Stimulated activated CD8-positive, alpha-beta memory T cell treated with anti-CD3 and anti-CD28 coated beads, Interleukin-4, amount 100 ng/mL, for 4 hours (primary cell): ENCODE measurements around the gene KCNJ1.

ENCODE experiments used
- DNase-seq, 2 donors: peaks; one replicate each; pipeline ENCODE4 v3.0.0-alpha.2; 2020; ENCODE audit warnings: low read depth in 2 of 2, low spot score in 1 of 2

KCNJ1 gene

GRCh38 chr11:128882451-128882850 is 15.4 kb upstream of the KCNJ1 start:
- DNase-seq: no peak

GRCh38 chr11:128881221-128881620 is 14.1 kb upstream of the KCNJ1 start:
- no peak for DNase-seq

DNA sequence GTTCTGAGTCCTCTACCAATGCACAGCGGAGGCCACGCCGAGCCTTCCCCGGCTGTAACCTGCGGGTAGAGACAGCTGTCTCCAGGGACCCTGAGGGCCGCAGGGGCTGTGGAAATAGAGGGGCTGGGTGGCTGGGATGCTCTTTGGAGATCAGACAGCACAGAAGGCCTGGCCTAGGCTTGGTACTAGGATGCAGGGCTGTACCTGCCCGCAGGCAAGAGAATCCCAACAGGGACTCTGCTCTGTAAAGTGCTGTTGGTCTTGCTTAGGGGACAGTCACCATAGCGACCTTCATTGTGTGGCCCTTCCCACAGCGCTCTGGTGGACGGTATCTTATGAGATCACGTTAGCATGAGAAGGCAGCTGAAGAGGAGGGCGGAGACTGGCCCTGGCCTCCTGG is 12.7 kb upstream of the KCNJ1 start:
- DNase-seq: no peak

GRCh38 chr11:128878455-128878854 is 11.4 kb upstream of the KCNJ1 start:
- no peak for DNase-seq

DNA sequence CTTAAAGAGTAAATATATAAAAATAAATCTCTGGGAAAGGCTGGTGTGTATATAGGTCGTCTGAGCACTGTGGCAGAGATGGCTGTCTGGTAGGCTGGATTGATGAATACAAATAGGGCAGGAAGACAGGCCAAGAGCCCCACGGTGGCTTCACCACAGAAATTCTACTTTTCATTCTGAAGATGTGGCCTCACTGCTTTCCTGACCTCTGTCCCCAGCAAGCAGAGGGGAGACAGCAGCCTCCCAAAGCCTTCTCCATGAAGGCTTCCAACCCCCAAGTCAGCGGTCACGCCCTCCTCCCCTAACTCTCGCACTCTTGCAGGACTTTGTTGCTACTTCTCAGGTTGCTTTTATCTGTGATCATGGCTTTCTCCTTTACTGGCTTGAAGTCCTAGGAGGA is 10.6 kb upstream of the KCNJ1 start:
- no peak for DNase-seq

DNA sequence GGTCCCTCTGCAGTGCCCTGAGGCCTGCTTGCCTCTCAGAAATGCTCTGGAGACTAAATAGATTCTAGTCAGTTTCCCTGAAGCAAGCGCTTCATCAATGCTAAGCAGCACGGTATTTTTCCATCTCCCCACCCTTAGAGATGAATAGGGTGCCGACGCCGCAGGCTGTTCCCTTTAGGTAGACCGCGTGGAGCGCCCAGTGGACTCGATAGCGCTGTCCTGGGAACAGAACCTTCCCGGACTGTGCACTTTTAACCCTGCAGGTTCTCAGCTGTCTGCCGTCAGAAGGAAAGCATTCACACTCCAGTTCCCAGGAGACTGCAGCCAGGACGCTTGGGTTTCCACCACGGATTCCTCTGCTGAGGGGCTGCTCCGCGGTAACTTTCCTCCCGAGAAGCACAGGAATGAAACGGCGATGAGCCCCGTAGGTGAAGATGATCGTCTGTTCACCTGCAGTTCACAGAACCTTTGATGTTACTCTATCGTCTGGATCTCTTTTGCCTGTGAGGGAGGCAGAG is 9.1 kb upstream of the KCNJ1 start:
- DNase-seq: no peak

DNA sequence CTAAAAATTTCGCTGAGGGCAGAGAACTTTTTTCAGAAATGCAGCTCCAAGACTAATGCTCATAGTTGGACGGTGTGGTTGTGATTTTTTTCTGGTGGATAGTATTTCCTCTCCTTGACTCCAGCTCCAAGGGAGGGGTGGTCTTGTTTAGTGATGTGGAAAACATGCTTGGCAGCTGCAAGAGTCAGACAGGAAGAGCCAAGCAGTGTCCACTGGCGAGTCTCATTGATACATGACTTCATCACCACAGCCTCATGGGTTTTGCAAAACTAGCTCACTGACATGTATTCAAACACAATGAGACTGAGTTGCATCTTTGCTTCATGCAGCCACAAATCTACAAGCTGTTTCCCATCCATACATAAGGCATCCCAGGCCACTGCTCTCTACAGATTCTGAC is 7.3 kb upstream of the KCNJ1 start:
- DNase-seq: no peak

DNA sequence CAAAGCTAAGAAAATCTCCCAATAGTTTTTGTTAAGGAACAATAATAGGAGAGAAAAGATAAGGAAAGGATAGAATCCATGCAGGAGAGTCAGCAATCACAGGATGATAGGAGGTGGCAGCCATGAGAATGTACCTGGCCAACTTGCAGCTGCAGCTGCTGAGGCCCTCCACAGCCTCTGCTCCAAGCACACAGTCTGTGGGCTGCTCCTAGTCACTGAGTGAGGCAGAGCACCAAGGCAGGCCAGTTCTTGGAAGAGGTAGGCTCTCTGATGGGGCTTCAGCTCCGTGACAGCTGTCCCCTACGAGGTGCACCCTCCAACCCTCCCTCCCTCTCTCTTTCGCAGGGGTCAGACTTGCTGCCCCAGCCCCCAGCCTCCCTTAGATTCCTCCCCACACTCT is 5.5 kb upstream of the KCNJ1 start:
- DNase-seq: no peak

GRCh38 chr11:128872094-128872493 is 5.0 kb upstream of the KCNJ1 start:
- DNase-seq: no peak

DNA sequence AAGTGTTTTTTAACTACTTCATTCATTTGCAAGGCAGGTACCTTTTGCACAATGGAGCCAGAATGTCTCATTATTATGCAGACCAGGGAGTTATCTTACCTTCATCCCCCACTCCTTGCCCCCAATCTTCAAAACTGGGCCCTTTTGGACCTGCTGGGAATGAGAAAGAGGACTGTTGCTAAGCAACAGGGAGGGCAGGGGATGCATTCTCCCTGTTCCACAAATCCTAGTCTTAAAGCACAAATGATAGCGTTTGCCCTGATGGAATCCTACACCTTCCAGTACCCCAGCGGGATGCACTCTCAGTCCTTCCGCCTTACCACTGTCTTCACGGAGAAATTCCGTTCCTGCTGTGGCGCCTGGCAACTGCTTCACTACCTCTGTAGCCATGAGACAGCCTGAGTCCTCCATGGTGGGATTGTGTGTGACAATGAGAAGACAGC is 4.1 kb upstream of the KCNJ1 start:
- no peak for DNase-seq

GRCh38 chr11:128868841-128869671 is 2.0 kb upstream of the KCNJ1 start:
- DNase-seq: no peak

DNA sequence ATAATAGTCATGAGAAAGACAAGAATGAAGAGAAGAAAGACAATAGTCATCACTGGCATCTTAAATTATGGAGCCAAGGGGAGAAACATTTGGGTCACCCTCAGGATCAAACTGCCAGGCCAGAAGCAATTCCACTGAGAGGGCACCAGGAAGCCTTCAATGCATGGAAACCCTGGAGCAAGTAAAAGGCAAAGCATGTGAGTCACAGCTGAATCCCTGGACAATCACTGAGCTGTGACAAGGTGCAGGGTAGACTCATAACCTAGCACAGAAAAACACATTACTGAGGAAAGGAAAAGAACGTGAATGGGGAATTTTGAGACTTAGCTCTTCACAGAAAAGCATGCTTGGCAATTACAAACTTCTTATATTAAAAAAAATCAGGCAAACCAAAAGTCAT is 1.6 kb downstream of the KCNJ1 start:
- DNase-seq: no peak

GRCh38 chr11:128862908-128863660 is 4.0 kb downstream of the KCNJ1 start:
- no peak for DNase-seq

GRCh38 chr11:128862406-128862805 is 4.7 kb downstream of the KCNJ1 start:
- DNase-seq: no peak

DNA sequence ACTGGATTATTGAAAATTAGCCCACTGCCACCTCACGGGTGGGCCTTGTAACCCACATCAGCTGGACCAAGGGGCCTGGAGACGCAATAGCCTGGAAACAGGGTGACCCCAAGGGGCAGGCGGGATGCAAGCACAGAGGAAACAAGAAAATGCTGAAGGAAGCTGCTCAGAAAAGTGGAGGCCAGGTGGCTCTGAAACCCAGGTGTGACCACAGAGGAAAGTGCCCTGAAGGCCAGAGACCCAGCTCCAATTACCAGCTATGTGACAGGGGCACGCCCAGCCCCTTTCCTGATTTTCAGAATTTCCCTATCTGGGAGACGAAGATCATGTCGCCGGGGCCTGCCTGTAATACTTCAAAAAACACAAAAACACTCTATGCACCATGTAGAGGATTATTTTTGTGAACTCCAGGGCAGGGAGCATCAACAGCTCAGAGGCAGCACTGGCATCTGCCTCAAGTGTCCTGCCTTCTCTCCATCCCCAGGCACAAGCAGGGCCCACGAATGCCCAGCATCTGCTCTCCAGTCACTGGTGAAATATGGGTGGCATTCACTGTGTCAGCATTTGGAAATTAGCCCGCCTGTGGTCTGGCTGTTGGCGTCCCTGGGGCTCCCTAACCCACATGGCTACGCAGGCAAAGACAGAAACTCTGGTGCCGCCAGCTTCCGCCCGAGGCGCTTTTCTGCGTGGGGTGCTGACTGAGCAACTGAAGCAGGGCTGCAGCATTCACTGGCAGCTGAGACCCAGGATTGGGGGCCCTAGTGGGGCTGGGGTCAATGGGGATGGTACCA is 6.3 kb downstream of the KCNJ1 start:
- no peak for DNase-seq

- peak; percentile 30 to 59 for DNase-seq
Measured at GRCh38 chr11:128859563-128860441, 7.3 kb downstream of the KCNJ1 start.

DNA sequence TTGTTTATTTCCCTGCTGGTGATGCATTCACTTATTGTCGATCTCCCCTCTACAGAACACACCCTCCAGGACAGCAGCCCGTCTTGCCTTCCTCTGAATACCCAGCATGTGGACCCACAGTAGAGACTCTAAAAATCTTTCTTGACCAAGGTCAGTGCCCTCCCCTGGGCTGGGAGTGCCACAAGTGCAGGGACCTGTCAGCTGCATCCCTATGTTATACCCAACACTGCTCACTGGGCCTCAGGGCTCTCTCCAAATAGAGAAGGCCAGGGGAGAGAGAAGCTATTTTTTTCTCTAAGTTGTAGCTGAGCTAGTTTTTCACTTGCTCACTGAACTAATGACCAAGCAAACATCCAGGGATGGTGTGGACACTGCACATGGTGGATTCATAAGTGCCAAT is 9.8 kb downstream of the KCNJ1 start:
- DNase-seq: no peak

DNA sequence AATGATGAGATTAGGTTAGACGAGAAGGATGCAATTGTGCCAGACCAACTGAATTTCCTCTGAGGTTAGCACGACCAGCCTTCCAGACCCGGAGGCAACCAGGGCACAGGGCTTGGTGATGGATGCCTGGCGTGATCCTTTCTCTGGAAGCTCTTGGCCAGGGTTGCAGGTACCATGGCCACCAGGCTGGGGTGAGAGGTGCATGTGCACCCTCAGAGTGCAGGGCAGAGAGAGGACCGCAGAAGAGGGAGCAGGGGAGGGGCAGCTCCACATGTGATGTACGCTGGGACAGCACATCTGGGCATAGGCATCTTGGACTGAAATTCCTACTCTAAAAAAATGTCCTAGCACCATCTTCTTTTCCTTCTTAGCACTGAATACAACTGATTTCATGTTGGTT is 10.9 kb downstream of the KCNJ1 start:
- DNase-seq: no peak

DNA sequence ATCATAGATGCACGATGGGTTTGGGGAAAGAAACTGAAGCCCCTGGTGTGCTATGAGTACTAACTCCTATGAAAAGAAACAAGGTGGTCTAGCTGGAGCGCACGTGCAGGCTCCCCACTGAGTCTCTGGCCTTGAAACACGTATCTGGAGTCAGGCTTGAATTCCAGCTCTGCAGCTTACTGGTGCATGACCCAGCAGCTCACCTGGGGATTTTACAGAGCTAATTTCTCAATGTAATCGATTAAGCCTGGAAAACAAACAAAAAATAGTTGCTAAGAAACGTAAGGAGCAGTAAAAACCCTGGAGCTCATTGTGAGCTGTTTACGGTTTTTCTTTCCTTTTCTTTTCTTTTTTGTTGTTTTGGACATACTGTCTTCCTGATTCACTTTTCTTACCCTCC is 12.3 kb downstream of the KCNJ1 start:
- DNase-seq: no peak

DNA sequence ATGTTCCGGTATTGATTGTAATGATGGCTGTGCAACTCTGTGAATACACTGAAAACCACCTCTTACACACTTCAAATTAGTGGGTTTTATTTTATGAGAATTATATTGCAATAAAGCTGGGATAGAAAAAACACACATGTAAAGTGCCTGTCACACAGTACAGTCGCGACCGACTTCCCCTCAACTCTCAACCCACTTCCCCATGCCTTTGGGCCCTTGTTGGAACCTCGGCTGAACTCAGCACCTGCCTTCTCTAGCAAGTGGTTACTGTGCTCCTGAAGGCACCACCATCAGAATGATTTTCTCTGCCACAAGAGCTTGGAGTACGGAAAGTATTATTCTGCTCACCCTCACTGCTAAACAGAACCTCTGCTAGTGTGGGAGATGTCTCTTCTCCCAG is 13.5 kb downstream of the KCNJ1 start:
- DNase-seq: no peak
